ENCODE data around the gene DDX18. TPM values are rescaled to one million over a fixed set of nuclear protein-coding genes. Genes with fewer than 3 reads are reported as not detected.

DDX18 gene
- total and polyA plus RNA-seq, 2 donors (not counting 1 experiment from before 2014, with no cell fraction given): 20.3 to 98.0 TPM

- H3K27me3 ChIP-seq (replicated peaks in 1 of 4; ENCODE audit: control extremely low read depth in 1 of 4, control insufficient read depth in 3 of 4, insufficient read depth in 4 of 4, low read length in 3 of 4): peaks cover 0 to 8% (median 3%) of the 10 kb centered on the region in 4 experiments
- H3K4me1 Mint-ChIP-seq: no peaks in the 10 kb centered on the region
- no peaks in the 10 kb centered on the region for H3K9me3 ChIP-seq (ENCODE audit: control extremely low read depth in 1 of 3, control insufficient read depth in 2 of 3, insufficient read depth in 1 of 3, low read length in 2 of 3)
- no peak overlapping the region for H3K27ac Mint-ChIP-seq
- POLR2A ChIA-PET: no interaction called here
- H3K4me3 Mint-ChIP-seq: no peak overlapping the region
- H2AFZ ChIP-seq (ENCODE audit: insufficient read depth, low read depth, low read length, poor library complexity, severe bottlenecking): no peak overlapping the region
- H3K27ac ChIP-seq (ENCODE audit: low read length in 2 of 2): no peak overlapping the region
- no peak overlapping the region for H3K4me3 ChIP-seq (ENCODE audit: control extremely low read depth in 1 of 5, extremely low read depth in 1 of 5, insufficient read depth in 1 of 5, low read depth in 2 of 5, low read length in 4 of 5)
- intact Hi-C loops (cut with micrococcal nuclease): no loop called here
- H3K9ac ChIP-seq (ENCODE audit: low read length): no peak overlapping the region
- CTCF ChIA-PET: interaction anchor here (1.0 kb wide), 1 partner anchor 15 kb away, joined by 3 read pairs; no protein-coding TSS in a partner anchor
- H4K20me1 ChIP-seq (ENCODE audit: control insufficient read depth, insufficient read depth, low read length, poor library complexity, severe bottlenecking): no peaks in the 10 kb centered on the region
- ATAC-seq (ENCODE audit: low read depth) (no peak), DNase-seq (no peak)
- H3K9me3 Mint-ChIP-seq (ENCODE audit: insufficient read depth): no peaks in the 10 kb centered on the region
- TF ChIP-seq EZH2 (IDR thresholded peaks at IDR 0.05; ENCODE audit: borderline replicate concordance, insufficient read depth, low read depth, low read length, poor library complexity, severe bottlenecking) (no peak), CTCF (IDR thresholded peaks at IDR 0.05) (no peak)
- no peak overlapping the region for H3K4me2 ChIP-seq (replicated peaks; ENCODE audit: low read depth, low read length, poor library complexity, severe bottlenecking)
- no CpG with 5 or more reads among the region's 1 CpG for WGBS (ENCODE audit: insufficient coverage)
- H3K27me3 Mint-ChIP-seq: peaks cover 14% of the 10 kb centered on the region
- no peaks in the 10 kb centered on the region for H3K4me1 ChIP-seq (ENCODE audit: control insufficient read depth in 2 of 2, insufficient read depth in 2 of 2, low read length in 2 of 2)
- H3K79me2 ChIP-seq (ENCODE audit: control insufficient read depth, insufficient read depth, low read length): no peaks in the 10 kb centered on the region
- H3K36me3 ChIP-seq (replicated peaks in 1 of 2; ENCODE audit: control extremely low read depth in 1 of 2, control insufficient read depth in 1 of 2, extremely low read depth in 1 of 2, insufficient read depth in 2 of 2, low read length in 1 of 2): no peaks in the 10 kb centered on the region
Observed at GRCh38 chr2:117770730-117771129, 43.8 kb upstream of the DDX18 start.

GRCh38 chr2:117771969-117772630 is 42.4 kb upstream of the DDX18 start:
- CTCF ChIA-PET: interaction anchor here (1.0 kb wide), 1 partner anchor 14 kb away, joined by 3 read pairs; no protein-coding TSS in a partner anchor
- no peaks in the 10 kb centered on the region for H3K79me2 ChIP-seq (ENCODE audit: control insufficient read depth, insufficient read depth, low read length)
- Mint-ChIP-seq H3K4me1 (no peaks in the 10 kb centered on the region), H3K4me3 (no peak overlapping the region), H3K9me3 (ENCODE audit: insufficient read depth) (no peaks in the 10 kb centered on the region), H3K27me3 (peaks cover 26% of the 10 kb centered on the region), H3K27ac (no peak overlapping the region)
- H3K27me3 ChIP-seq (replicated peaks in 1 of 4; ENCODE audit: control extremely low read depth in 1 of 4, control insufficient read depth in 3 of 4, insufficient read depth in 4 of 4, low read length in 3 of 4): peaks cover 0 to 8% (median 3%) of the 10 kb centered on the region in 4 experiments
- DNase-seq (no peak), ATAC-seq (ENCODE audit: low read depth) (no peak)
- H3K27ac ChIP-seq (ENCODE audit: low read length in 2 of 2): no peak overlapping the region
- intact Hi-C loops (cut with micrococcal nuclease): no loop called here
- TF ChIP-seq CTCF (IDR thresholded peaks at IDR 0.05) (peak; percentile 20), EZH2 (IDR thresholded peaks at IDR 0.05; ENCODE audit: borderline replicate concordance, insufficient read depth, low read depth, low read length, poor library complexity, severe bottlenecking) (no peak)
- 87% methylated on average over 1 of the region's 4 CpGs for WGBS (ENCODE audit: insufficient coverage)
- H3K4me1 ChIP-seq (ENCODE audit: control insufficient read depth in 2 of 2, insufficient read depth in 2 of 2, low read length in 2 of 2): no peaks in the 10 kb centered on the region
- POLR2A ChIA-PET: no interaction called here
- H4K20me1 ChIP-seq (ENCODE audit: control insufficient read depth, insufficient read depth, low read length, poor library complexity, severe bottlenecking): no peaks in the 10 kb centered on the region
- no peaks in the 10 kb centered on the region for H3K9me3 ChIP-seq (ENCODE audit: control extremely low read depth in 1 of 3, control insufficient read depth in 2 of 3, insufficient read depth in 1 of 3, low read length in 2 of 3)
- H3K36me3 ChIP-seq (replicated peaks in 1 of 2; ENCODE audit: control extremely low read depth in 1 of 2, control insufficient read depth in 1 of 2, extremely low read depth in 1 of 2, insufficient read depth in 2 of 2, low read length in 1 of 2): no peaks in the 10 kb centered on the region
- H3K4me2 ChIP-seq (replicated peaks; ENCODE audit: low read depth, low read length, poor library complexity, severe bottlenecking): no peak overlapping the region
- no peak overlapping the region for H2AFZ ChIP-seq (ENCODE audit: insufficient read depth, low read depth, low read length, poor library complexity, severe bottlenecking)
- no peak overlapping the region for H3K9ac ChIP-seq (ENCODE audit: low read length)
- H3K4me3 ChIP-seq (ENCODE audit: control extremely low read depth in 1 of 5, extremely low read depth in 1 of 5, insufficient read depth in 1 of 5, low read depth in 2 of 5, low read length in 4 of 5): no peak overlapping the region

All from B cell (primary cell).